ENCODE results near the gene SELP.
"Not testable (repeated sequence)": the region's sequence is repeated elsewhere in the genome, so short reads cannot be mapped to it uniquely, and the experiment has no call there.

SELP gene

GRCh38 chr1:169630006-169630405 is at the start of gene SELP:
TSS of gene SELP (minus strand) at chr1:169630124. CDS start at chr1:169630074, 50 bp downstream.
- DNase-seq, result no peak
- in situ Hi-C loops (cut with HindIII; ENCODE audit: low pct_ligation_motif_present, low pct_unique_long_range_greater_than_20kb, low sequenced_read_pairs), result no loop called here

GRCh38 chr1:169679692-169680091 is 49.8 kb upstream of the SELP start:
- in situ Hi-C loops (cut with HindIII; ENCODE audit: low pct_ligation_motif_present, low pct_unique_long_range_greater_than_20kb, low sequenced_read_pairs), result no loop called here
- no peak for DNase-seq

GRCh38 chr1:169676001-169676400 is 46.1 kb upstream of the SELP start:
- in situ Hi-C loops (cut with HindIII; ENCODE audit: low pct_ligation_motif_present, low pct_unique_long_range_greater_than_20kb, low sequenced_read_pairs), result no loop called here
- no peak for DNase-seq

- no peak for DNase-seq
- in situ Hi-C loops (cut with HindIII; ENCODE audit: low pct_ligation_motif_present, low pct_unique_long_range_greater_than_20kb, low sequenced_read_pairs), result no loop called here
These were observed 40.9 kb upstream of the SELP start for GRCh38 chr1:169670836-169671235.

GRCh38 chr1:169670244-169670643 is 40.3 kb upstream of the SELP start:
- in situ Hi-C loops (cut with HindIII; ENCODE audit: low pct_ligation_motif_present, low pct_unique_long_range_greater_than_20kb, low sequenced_read_pairs); DNase-seq: not testable (repeated sequence)

GRCh38 chr1:169667699-169668596 is 38.0 kb upstream of the SELP start:
- in situ Hi-C loops (cut with HindIII; ENCODE audit: low pct_ligation_motif_present, low pct_unique_long_range_greater_than_20kb, low sequenced_read_pairs); DNase-seq: not testable (repeated sequence)

- in situ Hi-C loops (cut with HindIII; ENCODE audit: low pct_ligation_motif_present, low pct_unique_long_range_greater_than_20kb, low sequenced_read_pairs); DNase-seq: not testable (repeated sequence)
These were observed 37.3 kb upstream of the SELP start for GRCh38 chr1:169667227-169667639.

GRCh38 chr1:169662680-169663079 is 32.8 kb upstream of the SELP start:
- in situ Hi-C loops (cut with HindIII; ENCODE audit: low pct_ligation_motif_present, low pct_unique_long_range_greater_than_20kb, low sequenced_read_pairs); DNase-seq: not testable (repeated sequence)

- in situ Hi-C loops (cut with HindIII; ENCODE audit: low pct_ligation_motif_present, low pct_unique_long_range_greater_than_20kb, low sequenced_read_pairs), result not testable (repeated sequence)
These were observed 31.1 kb upstream of the SELP start for GRCh38 chr1:169661066-169661465.

GRCh38 chr1:169658777-169659176 is 28.9 kb upstream of the SELP start:
- DNase-seq; in situ Hi-C loops (cut with HindIII; ENCODE audit: low pct_ligation_motif_present, low pct_unique_long_range_greater_than_20kb, low sequenced_read_pairs): not testable (repeated sequence)

More at GRCh38 chr1:169661066-169661465, 31.1 kb upstream of the SELP start:
- DNase-seq, result not testable (repeated sequence)

- no peak for DNase-seq
- in situ Hi-C loops (cut with HindIII; ENCODE audit: low pct_ligation_motif_present, low pct_unique_long_range_greater_than_20kb, low sequenced_read_pairs), result no loop called here
These were observed 23.9 kb upstream of the SELP start for GRCh38 chr1:169653873-169654272.

- in situ Hi-C loops (cut with HindIII; ENCODE audit: low pct_ligation_motif_present, low pct_unique_long_range_greater_than_20kb, low sequenced_read_pairs), result no loop called here
- no peak for DNase-seq
These were observed 21.1 kb upstream of the SELP start for GRCh38 chr1:169651035-169651434.

GRCh38 chr1:169650551-169650950 is 20.6 kb upstream of the SELP start:
- in situ Hi-C loops (cut with HindIII; ENCODE audit: low pct_ligation_motif_present, low pct_unique_long_range_greater_than_20kb, low sequenced_read_pairs), result no loop called here
- DNase-seq, result no peak

- no peak for DNase-seq
- in situ Hi-C loops (cut with HindIII; ENCODE audit: low pct_ligation_motif_present, low pct_unique_long_range_greater_than_20kb, low sequenced_read_pairs), result no loop called here
These were observed 18.8 kb upstream of the SELP start for GRCh38 chr1:169648709-169649108.

GRCh38 chr1:169648187-169648586 is 18.3 kb upstream of the SELP start:
- no peak for DNase-seq
- in situ Hi-C loops (cut with HindIII; ENCODE audit: low pct_ligation_motif_present, low pct_unique_long_range_greater_than_20kb, low sequenced_read_pairs), result no loop called here

GRCh38 chr1:169647512-169647911 is 17.6 kb upstream of the SELP start:
- no peak for DNase-seq
- in situ Hi-C loops (cut with HindIII; ENCODE audit: low pct_ligation_motif_present, low pct_unique_long_range_greater_than_20kb, low sequenced_read_pairs), result no loop called here

- no peak for DNase-seq
- in situ Hi-C loops (cut with HindIII; ENCODE audit: low pct_ligation_motif_present, low pct_unique_long_range_greater_than_20kb, low sequenced_read_pairs), result no loop called here
These were observed 14.4 kb upstream of the SELP start for GRCh38 chr1:169644297-169644696.

- in situ Hi-C loops (cut with HindIII; ENCODE audit: low pct_ligation_motif_present, low pct_unique_long_range_greater_than_20kb, low sequenced_read_pairs), result no loop called here
- no peak for DNase-seq
These were observed 5.0 kb upstream of the SELP start for GRCh38 chr1:169634877-169635276.

GRCh38 chr1:169634145-169634544 is 4.2 kb upstream of the SELP start:
- no peak for DNase-seq
- in situ Hi-C loops (cut with HindIII; ENCODE audit: low pct_ligation_motif_present, low pct_unique_long_range_greater_than_20kb, low sequenced_read_pairs), result no loop called here

- DNase-seq, result no peak
- in situ Hi-C loops (cut with HindIII; ENCODE audit: low pct_ligation_motif_present, low pct_unique_long_range_greater_than_20kb, low sequenced_read_pairs), result no loop called here
These were observed 1.3 kb upstream of the SELP start for GRCh38 chr1:169631249-169631648.

Measured in ACHN (cell line).